Right cardiac atrium (tissue), 5 donors: ENCODE data around the gene SPNS3. TPM values are rescaled to one million over a fixed set of nuclear protein-coding genes. Genes with fewer than 3 reads are reported as not detected.
A peak's percentile ranks its signal among the peaks of the same experiment; 100 is the strongest.

Experiments used
- ATAC-seq, 2 donors: fragments of 200-7000 bp; cut with Tn5 transposase; one replicate each; pipeline versions ENCODE4 v1.8.0 to v1.9.1; 2020; ENCODE audit warnings: moderate library complexity in 2 of 2, mild to moderate bottlenecking in 1 of 2
- DNase-seq, 3 donors: peaks; one replicate each; pipeline ENCODE4 v3.0.0-alpha.2; 2020
- H3K27ac ChIP-seq: one replicate; pipeline ENCODE4 v1.5.1; 2013; ENCODE audit warnings: mild to moderate bottlenecking, low read length, control low read depth, moderate library complexity
- H3K27me3 ChIP-seq: one replicate; pipeline ENCODE4 v1.6.1; 2013; ENCODE audit not compliant: control insufficient read depth, insufficient read depth
- H3K4me1 ChIP-seq: one replicate; pipeline ENCODE4 v1.6.1; 2013; ENCODE audit warnings: low read length; ENCODE audit not compliant: control insufficient read depth, insufficient read depth
- H3K4me3 ChIP-seq: one replicate; pipeline ENCODE4 v1.5.1; 2013; ENCODE audit warnings: low read length, control low read depth
- H3K9me3 ChIP-seq: one replicate; pipeline ENCODE4 v1.6.1; 2013; ENCODE audit warnings: low read length; ENCODE audit not compliant: control insufficient read depth
- WGBS: extraction: QIAGEN DNeasy Blood & Tissue Kit; methylation state at CpG from one replicate; pipeline ENCODE4 v1.1.7; 2013; 5-methylcytosine and 5-hydroxymethylcytosine counted together
- intact Hi-C, 4 donors: fragments of 100-400 bp; cut with DNase I; formaldehyde crosslinking; loops; one replicate each; pipeline versions ENCODE4 v1.11.0 to v1.14.0; 2022 to 2023
- polyA plus RNA-seq: library from polyadenylated mRNA; stranded (reverse); fragments of 200-250 nt; gene quantifications from one replicate; pipeline ENCODE4 v1.2.3, GENCODE V29; 2013
- total RNA-seq, 4 donors: library from RNA; stranded (reverse); fragmentation: NEBNext Ultra II Directional; extraction: Animal tissue kit (Norgen Biotek cat#: 25700); gene quantifications; one replicate each; pipeline ENCODE4 v1.2.1, GENCODE V29; 2021
- donor health status: healthy with polysubstance abuse.
- donor health status: DM: no; HTN: yes; CAD: no.
- donor health status: DM: no; HTN: no; CAD: no.
- donor health status: DM: no; HTN: yes; CAD: no; lungs with severe emphysema.
- donor health status: DM: yes; HTN: yes; CAD: no.

The SPNS3 gene
- total and polyA plus RNA-seq, 5 donors, result 0.23 to 0.45 (median 0.29) TPM; not detected in 2

DNA sequence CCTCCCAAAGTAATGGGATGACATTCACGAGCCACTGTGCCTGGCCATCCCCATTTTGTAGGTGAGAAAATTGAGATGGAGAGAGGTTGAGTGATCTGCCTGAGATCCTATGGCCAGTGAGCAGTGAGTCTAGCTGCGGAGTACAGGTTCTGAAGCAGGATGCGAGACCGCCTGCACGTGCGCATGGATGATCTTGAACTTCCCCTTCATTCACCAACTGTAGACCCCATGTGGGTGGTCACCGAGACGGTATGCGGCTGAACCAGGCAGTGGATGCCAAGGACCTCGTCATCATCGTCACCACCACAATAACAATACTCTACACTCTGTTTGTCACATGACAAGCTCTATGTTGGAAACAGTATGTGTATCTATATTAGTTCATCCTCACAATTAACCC, 6.2 kb upstream of the SPNS3 start:
- intact Hi-C loops, result loop anchor here in 2 of 4 donors (10.0 kb wide), 2 partner anchors 137 to 197 kb away; partner anchors contain the start of gene GGT6 (in 1 of the 2)
- no peaks in the 10 kb centered on the region for H3K9me3 ChIP-seq
- H3K4me1 ChIP-seq, result no peaks in the 10 kb centered on the region
- H3K27me3 ChIP-seq, result no peaks in the 10 kb centered on the region
- H3K27ac ChIP-seq, result no peak overlapping the region
- no peak overlapping the region for H3K4me3 ChIP-seq
- 79% methylated on average over 11 of the region's 11 CpGs for WGBS
- no peak for ATAC-seq
- DNase-seq, result no peak

DNA sequence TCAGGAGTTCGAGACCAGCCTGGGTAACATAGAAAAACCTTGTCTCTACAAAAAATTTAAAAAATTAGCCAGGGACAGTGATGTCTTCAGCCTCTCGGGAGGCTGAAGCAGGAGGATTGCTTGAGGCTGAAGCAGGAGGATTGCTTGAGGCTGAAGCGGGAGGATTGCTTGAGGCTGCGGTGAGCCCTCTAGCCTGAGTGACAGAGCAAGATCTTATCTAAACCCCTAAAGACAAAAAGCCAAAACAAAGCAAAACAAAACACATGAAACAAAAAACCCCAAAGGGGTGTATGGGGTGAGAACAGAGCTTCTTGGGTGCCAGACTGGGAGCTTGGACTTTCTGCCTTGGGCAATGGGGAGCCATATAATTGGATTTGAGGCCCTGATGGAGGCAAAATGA, 2.6 kb downstream of the SPNS3 start:
- Histone ChIP-seq H3K27me3 (no peaks in the 10 kb centered on the region), H3K9me3 (no peaks in the 10 kb centered on the region), H3K4me3 (no peak overlapping the region), H3K4me1 (no peaks in the 10 kb centered on the region), H3K27ac (no peak overlapping the region)
- 93% methylated on average over 4 of the region's 4 CpGs for WGBS
- no peak for ATAC-seq
- DNase-seq, result peak in 1 of 3 donors; percentile 3
- intact Hi-C loops, result no loop called here

DNA sequence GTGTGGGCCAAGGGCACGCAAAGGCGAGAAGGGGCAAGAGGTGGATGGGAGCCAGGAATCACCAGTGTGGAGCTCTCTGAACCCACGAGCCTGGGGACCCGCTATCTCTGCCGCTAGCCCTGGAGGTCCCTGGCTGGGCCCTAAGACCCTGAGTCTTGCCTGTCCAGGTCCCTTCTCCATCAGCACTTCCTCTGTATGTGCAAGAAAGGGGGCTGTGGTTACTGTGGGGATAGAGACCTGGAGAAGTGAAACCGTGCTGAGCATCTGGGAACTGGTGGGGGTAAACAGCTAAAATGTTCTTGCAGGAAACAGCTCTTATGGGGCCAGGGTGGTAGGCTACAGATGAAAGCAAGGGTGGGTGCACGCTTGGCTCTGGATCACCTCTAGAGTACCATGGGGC, 3.1 kb downstream of the SPNS3 start:
- H3K4me1 ChIP-seq, result no peaks in the 10 kb centered on the region
- H3K27ac ChIP-seq, result no peak overlapping the region
- 78% methylated on average over 7 of the region's 7 CpGs for WGBS
- H3K4me3 ChIP-seq, result no peak overlapping the region
- ATAC-seq (no peak), DNase-seq (peak in 1 of 3 donors; percentile 2)
- no peaks in the 10 kb centered on the region for H3K27me3 ChIP-seq
- no peaks in the 10 kb centered on the region for H3K9me3 ChIP-seq
- intact Hi-C loops, result no loop called here

DNA sequence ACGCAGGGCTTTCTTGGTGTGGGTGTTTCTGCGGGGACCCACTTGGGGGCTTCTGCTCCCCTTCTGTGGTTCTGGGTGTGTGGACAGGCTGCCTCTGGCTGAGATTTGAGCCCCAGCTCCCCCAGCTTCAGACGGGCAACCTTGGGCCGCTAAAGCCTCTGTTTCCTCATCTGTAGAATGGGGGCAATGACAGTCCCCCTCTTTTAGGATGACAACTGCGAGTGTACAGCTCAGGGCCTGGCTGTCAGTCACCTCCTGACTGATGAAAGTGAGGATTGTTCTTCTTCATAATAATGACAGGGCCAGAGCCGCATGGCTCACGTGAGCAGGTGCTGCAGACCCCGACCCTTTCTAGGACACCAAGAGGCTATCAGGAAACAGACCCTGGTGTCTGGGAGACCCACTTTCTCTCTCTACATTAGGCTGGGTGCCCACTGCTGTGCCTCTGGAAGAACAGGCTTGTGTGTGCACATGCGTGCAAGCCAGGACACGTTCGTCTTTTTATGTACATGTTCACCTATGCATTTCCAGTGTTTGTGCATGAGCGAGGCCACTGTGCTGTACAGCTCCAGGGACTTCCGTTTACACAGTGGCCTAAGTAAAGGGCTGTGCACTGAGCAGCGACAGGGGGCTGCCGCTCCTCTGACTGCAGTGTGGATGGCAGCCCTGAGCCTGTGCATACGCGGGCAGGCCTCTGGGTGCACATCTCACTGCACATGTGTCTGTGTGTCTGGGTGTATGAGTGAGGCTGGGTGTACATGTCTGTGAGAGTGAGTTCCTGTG, 4.6 kb downstream of the SPNS3 start:
- DNase-seq, result peak in 1 of 3 donors; percentile 24
- ATAC-seq, result no peak
- intact Hi-C loops, result no loop called here
- Histone ChIP-seq H3K4me3 (no peak overlapping the region), H3K9me3 (no peaks in the 10 kb centered on the region), H3K27me3 (no peaks in the 10 kb centered on the region), H3K27ac (no peak overlapping the region), H3K4me1 (no peaks in the 10 kb centered on the region)
- 94% methylated on average over 17 of the region's 17 CpGs for WGBS

DNA sequence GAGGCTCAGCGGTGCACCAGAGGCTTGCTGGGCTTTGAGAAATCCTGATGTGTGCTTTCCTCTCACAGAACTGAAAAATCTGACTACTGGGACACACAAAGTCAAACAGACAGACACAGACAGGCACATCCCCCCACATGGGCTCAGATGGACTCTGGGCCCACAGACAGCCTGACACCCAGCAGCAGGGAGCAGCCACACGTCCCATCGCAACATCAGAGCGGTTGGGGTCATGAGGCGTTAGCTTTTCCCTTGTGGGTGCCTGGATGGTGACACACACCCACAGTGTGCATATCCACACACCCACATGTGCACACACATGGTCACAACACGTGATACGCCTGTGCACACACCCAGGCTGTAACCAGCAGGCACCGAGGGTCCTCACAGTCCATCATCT, 6.3 kb downstream of the SPNS3 start:
- WGBS, result 75% methylated on average over 8 of the region's 8 CpGs
- H3K27ac ChIP-seq, result no peak overlapping the region
- intact Hi-C loops, result no loop called here

DNA sequence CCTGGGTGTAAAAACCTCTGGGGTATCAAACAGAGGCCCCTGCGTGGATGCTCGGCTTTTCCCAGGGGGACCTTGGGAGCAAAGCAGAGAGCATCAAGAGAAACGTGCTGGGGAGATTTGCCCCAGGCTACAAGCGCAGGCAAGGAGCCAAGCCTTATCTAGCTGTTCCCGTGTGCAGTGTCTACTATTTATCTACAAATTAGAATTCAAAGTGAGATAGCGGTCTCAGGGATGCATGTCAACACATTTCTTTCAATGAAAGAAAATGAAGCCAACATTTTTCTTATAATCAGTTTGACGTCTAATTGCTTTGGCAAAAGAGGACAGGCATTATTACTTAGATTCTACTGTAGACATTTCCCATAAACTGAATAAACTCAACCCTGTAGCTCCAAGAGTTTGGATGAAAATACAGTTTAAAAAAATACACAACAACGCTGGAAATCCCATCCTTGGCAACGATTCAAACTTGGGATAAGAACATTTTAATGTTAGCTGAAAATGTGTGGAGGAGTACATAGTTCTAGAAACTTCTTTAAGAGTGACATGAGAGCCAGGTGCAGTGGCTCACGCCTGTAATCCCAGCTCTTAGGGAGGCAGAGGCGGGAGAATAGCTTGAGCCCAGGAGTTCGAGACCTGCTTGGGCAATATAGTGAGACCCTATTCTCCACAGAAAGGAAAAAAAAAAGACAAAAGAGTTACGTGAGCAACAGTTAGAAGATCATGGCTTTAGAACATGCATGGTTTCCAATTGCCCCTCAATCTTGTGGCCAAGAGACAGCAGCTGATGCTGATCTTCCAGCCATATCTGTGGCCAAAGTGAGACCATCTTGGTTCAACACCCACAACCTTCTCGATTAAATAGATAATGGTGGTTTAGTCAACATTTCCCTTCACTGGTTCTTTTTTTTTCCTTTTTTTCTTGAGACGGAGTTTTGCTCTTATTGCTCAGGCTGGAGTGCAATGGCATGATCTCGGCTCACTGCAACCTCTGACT, 7.2 kb downstream of the SPNS3 start:
- ATAC-seq, result peak in 1 of 2 donors; percentile 44
- H3K27ac ChIP-seq, result no peak overlapping the region
- 33% methylated on average over 16 of the region's 16 CpGs for WGBS

More for the DNA sequence above, 6.3 kb downstream of the SPNS3 start:
- no peak for DNase-seq
- Histone ChIP-seq H3K27me3 (no peaks in the 10 kb centered on the region), H3K4me3 (no peak overlapping the region), H3K9me3 (no peaks in the 10 kb centered on the region), H3K4me1 (no peaks in the 10 kb centered on the region)
- peak; percentile 20 to 23 for ATAC-seq

DNA sequence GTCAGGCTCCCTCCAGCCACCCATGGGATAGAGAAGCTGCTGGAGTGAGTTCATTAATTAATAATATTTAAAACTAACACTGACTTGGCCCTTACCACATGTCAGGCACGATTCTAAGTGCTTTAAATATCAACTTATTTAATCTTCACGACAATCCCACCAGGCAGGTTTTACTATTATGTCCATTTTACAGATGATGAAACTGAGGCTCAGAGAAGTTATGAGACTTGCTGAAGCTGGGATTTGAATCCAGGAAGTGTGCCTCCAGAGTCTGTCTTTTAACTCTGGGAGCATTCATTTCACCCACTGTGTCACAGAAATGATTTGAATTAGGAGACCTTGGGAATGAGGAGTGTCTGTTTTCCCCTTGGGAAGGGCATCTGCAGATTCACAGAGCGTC, 8.8 kb downstream of the SPNS3 start:
- DNase-seq, result no peak
- no peak overlapping the region for H3K4me3 ChIP-seq
- H3K27ac ChIP-seq, result no peak overlapping the region
- no peaks in the 10 kb centered on the region for H3K4me1 ChIP-seq
- H3K27me3 ChIP-seq, result no peaks in the 10 kb centered on the region
- intact Hi-C loops, result no loop called here
- no peaks in the 10 kb centered on the region for H3K9me3 ChIP-seq
- no peak for ATAC-seq
- 82% methylated on average over 3 of the region's 3 CpGs for WGBS

More for the DNA sequence above, 7.2 kb downstream of the SPNS3 start:
- Histone ChIP-seq H3K4me1 (no peaks in the 10 kb centered on the region), H3K9me3 (no peaks in the 10 kb centered on the region), H3K27me3 (no peaks in the 10 kb centered on the region), H3K4me3 (no peak overlapping the region)
- peak in 1 of 3 donors; percentile 78 for DNase-seq
- intact Hi-C loops, result no loop called here

DNA sequence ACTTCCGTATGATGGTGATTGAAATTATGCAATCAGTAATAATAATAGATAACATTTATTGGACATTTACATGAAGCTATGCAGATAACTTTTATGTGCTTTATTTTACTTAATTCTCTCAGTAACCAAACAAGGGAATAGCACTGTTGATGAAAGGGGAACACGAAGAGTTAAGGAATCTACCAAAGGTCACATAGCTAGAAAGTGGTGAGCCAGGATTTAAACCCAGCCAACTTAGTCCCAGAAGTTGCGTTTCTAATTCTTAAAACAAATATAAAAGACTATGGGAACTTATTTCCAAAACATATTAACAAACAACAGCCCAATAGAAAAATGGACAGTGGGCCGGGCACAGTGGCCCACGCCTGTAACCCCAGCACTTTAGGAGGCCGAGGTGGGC, 9.7 kb downstream of the SPNS3 start:
- no peak overlapping the region for H3K4me3 ChIP-seq
- WGBS, result 56% methylated on average over 6 of the region's 6 CpGs
- ATAC-seq (no peak), DNase-seq (no peak)
- H3K27ac ChIP-seq, result no peak overlapping the region
- no peaks in the 10 kb centered on the region for H3K4me1 ChIP-seq
- no peaks in the 10 kb centered on the region for H3K27me3 ChIP-seq
- intact Hi-C loops, result no loop called here
- no peaks in the 10 kb centered on the region for H3K9me3 ChIP-seq

DNA sequence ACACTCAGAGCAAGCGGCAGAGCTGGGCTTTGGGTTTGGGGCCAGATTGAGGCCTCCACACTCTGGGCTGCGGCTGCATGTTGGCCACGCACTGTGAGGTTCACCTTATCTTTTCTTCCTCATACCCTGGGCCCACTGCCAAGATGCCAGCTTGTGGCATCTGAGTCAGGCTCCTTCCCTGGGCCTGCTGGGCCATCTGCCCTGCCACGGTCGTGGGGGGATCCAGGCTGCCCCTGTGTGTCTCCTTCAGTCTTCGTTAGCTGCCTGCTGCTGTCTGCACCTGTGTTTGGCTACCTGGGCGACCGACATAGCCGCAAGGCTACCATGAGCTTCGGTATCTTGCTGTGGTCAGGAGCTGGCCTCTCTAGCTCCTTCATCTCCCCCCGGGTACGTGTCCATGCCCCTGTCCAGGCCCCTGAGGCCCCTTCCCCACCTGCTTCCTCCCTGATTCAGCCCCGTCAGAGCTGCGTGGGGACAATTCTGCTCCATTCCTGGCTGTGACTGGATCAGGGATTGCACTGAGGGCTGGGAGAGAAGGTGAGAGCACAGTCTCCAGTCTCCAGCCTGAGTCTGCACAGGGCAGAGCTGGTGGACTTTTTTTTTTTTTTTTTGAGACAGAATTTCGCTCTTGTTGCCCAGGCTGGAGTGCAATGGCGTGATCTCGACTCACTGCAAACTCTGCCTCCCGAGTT, 11.2 kb downstream of the SPNS3 start:
- ATAC-seq (peak; percentile 52 to 66), DNase-seq (peak; percentile 61 to 85 (median 84))
- Histone ChIP-seq H3K9me3 (no peaks in the 10 kb centered on the region), H3K4me1 (peaks cover 1% of the 10 kb centered on the region), H3K4me3 (no peak overlapping the region), H3K27me3 (no peaks in the 10 kb centered on the region), H3K27ac (no peak overlapping the region)
- intact Hi-C loops, result no loop called here
- 73% methylated on average over 18 of the region's 18 CpGs for WGBS

DNA sequence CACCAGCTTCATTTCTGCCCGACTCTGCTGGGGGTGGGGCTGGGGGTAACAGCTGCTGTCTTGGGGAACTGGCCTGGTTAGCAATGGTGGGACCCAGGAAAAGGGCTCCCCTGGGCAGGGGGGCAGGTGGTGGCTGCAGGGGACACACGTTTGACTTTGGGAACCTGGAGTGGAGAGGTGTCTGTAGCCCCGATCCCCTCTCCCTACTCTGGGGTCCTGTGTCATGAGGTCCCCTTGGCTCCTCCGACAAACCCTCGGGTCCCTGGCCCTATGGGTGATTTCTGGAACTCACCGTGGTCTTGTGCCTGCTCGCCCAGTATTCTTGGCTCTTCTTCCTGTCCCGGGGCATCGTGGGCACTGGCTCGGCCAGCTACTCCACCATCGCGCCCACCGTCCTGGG, 12.0 kb downstream of the SPNS3 start:
- intact Hi-C loops, result no loop called here
- Histone ChIP-seq H3K27ac (no peak overlapping the region), H3K27me3 (no peaks in the 10 kb centered on the region), H3K9me3 (no peaks in the 10 kb centered on the region), H3K4me1 (peaks cover 2% of the 10 kb centered on the region), H3K4me3 (no peak overlapping the region)
- 94% methylated on average over 13 of the region's 13 CpGs for WGBS
- ATAC-seq, result no peak
- DNase-seq, result no peak
